ENCODE data around the gene OTUD3. TPM values are rescaled to one million over a fixed set of nuclear protein-coding genes. Genes with fewer than 3 reads are reported as not detected.
A peak's percentile ranks its signal among the peaks of the same experiment; 100 is the strongest.

Gene OTUD3
- total RNA-seq, 1 experiment from 2014 or later = 15.1 TPM

DNA sequence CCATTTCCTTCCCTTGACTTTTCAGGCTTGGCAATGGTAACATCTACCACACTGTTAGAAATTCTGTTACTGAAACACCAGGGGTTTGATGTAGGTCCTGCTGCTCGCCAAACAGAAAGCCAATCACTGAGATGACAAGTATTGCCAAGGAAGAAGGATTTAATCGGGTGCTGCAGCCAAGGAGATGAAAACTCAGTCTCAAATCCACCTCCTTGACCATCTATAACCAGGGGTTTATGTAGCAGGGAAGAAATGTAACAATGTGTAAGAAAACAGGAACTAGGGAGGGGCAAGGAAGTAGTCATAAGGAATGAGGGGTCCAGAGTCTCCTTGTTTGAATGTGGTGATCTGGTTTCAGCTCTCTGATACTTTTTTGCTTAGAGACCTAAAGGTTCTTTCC, 71.9 kb downstream of the OTUD3 start:
- H3K9me3 Mint-ChIP-seq (ENCODE audit: unreplicated experiment) = peaks cover 56% of the 10 kb centered on the region
- BruUV-seq (replicated peaks) = no TSS peak
- peaks cover under 1% of the 10 kb centered on the region; the same call in 1 of the 2 replicates for H3K4me1 ChIP-seq
- no peaks in the 10 kb centered on the region for H3K27me3 Mint-ChIP-seq (ENCODE audit: insufficient read depth, unreplicated experiment)
- POLR2A ChIA-PET = no interaction called here
- H3K4me3 Mint-ChIP-seq (ENCODE audit: unreplicated experiment) = no peak overlapping the region
- no peak overlapping the region for H3K4me3 ChIP-seq (ENCODE audit: low read depth, low read length)
- H3K36me3 Mint-ChIP-seq (ENCODE audit: insufficient read depth, unreplicated experiment) = no peaks in the 10 kb centered on the region
- no peak for DNase-seq
- CTCF ChIA-PET = no interaction called here
- H3K36me3 ChIP-seq (ENCODE audit: control insufficient read depth, insufficient read depth, low read length) = no peaks in the 10 kb centered on the region
- intact Hi-C loops (cut with micrococcal nuclease; ENCODE audit: unreplicated experiment) = no loop called here
- no peaks in the 10 kb centered on the region for H3K27me3 ChIP-seq (replicated peaks; ENCODE audit: control insufficient read depth, insufficient read depth, low read length)
- H3K4me1 Mint-ChIP-seq (ENCODE audit: low read depth, unreplicated experiment) = peaks cover 1% of the 10 kb centered on the region
- TF ChIP-seq, protein P1, sequence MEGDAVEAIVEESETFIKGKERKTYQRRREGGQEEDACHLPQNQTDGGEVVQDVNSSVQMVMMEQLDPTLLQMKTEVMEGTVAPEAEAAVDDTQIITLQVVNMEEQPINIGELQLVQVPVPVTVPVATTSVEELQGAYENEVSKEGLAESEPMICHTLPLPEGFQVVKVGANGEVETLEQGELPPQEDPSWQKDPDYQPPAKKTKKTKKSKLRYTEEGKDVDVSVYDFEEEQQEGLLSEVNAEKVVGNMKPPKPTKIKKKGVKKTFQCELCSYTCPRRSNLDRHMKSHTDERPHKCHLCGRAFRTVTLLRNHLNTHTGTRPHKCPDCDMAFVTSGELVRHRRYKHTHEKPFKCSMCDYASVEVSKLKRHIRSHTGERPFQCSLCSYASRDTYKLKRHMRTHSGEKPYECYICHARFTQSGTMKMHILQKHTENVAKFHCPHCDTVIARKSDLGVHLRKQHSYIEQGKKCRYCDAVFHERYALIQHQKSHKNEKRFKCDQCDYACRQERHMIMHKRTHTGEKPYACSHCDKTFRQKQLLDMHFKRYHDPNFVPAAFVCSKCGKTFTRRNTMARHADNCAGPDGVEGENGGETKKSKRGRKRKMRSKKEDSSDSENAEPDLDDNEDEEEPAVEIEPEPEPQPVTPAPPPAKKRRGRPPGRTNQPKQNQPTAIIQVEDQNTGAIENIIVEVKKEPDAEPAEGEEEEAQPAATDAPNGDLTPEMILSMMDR (IDR thresholded peaks at IDR 0.05; ENCODE audit: insufficient read depth in 1 of 2, low read depth in 1 of 2, low read length in 1 of 2, severe bottlenecking in 1 of 2, unreplicated experiment in 1 of 2) = no peak
- no peak overlapping the region for H3K27ac Mint-ChIP-seq (ENCODE audit: unreplicated experiment)
- H3K9me3 ChIP-seq = no peaks in the 10 kb centered on the region

DNA sequence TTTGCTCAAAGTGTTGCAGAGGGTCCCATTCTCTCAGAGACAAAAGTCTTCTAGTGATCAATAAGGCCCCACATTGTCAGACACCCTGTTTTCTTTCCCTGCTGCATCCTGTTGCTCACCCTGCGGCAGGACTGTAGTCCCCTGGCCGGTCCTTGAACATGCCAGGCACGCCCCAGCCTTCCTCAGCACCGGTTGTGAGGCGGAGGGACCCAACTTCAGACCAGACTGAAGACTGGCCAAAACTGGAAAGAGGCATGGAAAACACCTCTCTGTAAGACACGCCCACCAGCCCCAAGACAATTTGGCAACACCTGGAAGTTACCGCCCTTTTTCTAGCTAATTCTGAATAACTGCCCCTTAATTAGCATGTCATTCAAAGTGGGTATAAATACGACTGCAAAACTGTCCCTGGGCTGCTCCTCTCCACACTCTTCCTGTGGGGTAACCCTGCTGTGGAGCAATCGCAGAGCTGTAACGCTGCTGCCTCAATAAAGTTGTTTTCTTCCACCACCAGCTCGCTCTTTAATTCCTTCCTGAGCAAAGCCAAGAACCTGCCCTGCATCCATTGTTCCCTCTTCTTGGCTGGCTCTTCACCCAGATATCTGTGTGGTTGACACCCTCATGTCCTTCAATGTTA, 73.5 kb downstream of the OTUD3 start:
- no peaks in the 10 kb centered on the region for H3K36me3 ChIP-seq (ENCODE audit: control insufficient read depth, insufficient read depth, low read length)
- intact Hi-C loops (cut with micrococcal nuclease; ENCODE audit: unreplicated experiment) = no loop called here
- no peaks in the 10 kb centered on the region for H3K9me3 ChIP-seq
- CTCF ChIA-PET = no interaction called here
- no peak overlapping the region for H3K4me3 Mint-ChIP-seq (ENCODE audit: unreplicated experiment)
- no peak overlapping the region for H3K27ac Mint-ChIP-seq (ENCODE audit: unreplicated experiment)
- H3K4me1 Mint-ChIP-seq (ENCODE audit: low read depth, unreplicated experiment) = no peaks in the 10 kb centered on the region
- POLR2A ChIA-PET = no interaction called here
- TF ChIP-seq, protein P1 (IDR thresholded peaks at IDR 0.05; ENCODE audit: insufficient read depth in 1 of 2, low read depth in 1 of 2, low read length in 1 of 2, severe bottlenecking in 1 of 2, unreplicated experiment in 1 of 2) = no peak
- H3K4me3 ChIP-seq (ENCODE audit: low read depth, low read length) = no peak overlapping the region
- DNase-seq = no peak
- H3K36me3 Mint-ChIP-seq (ENCODE audit: insufficient read depth, unreplicated experiment) = no peaks in the 10 kb centered on the region
- no peaks in the 10 kb centered on the region for H3K27me3 Mint-ChIP-seq (ENCODE audit: insufficient read depth, unreplicated experiment)
- H3K9me3 Mint-ChIP-seq (ENCODE audit: unreplicated experiment) = peaks cover 56% of the 10 kb centered on the region
- H3K4me1 ChIP-seq = no peaks in the 10 kb centered on the region
- H3K27me3 ChIP-seq (replicated peaks; ENCODE audit: control insufficient read depth, insufficient read depth, low read length) = no peaks in the 10 kb centered on the region
- no TSS peak for BruUV-seq (replicated peaks)

DNA sequence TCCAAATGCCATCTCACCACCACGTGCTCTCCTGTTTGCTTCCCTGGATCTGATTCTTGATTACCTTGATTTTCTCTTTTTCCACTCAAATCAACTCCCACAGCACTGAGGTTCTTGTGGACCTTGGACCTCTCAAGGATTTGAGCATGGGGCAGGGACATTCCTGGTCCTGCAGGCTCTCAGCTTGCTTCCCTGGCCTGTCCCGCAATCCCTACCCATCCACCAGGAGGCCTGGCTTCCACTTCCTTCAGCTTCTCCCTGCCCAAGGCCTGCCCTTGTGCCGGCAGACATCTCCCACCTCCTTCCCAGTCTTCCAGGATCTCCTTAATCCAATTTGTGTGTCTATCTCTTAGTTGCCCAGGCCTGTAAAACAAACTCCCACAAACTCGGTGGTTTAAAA, 75.6 kb downstream of the OTUD3 start:
- H3K36me3 ChIP-seq (ENCODE audit: control insufficient read depth, insufficient read depth, low read length) = no peaks in the 10 kb centered on the region
- H3K27ac Mint-ChIP-seq (ENCODE audit: unreplicated experiment) = no peak overlapping the region
- CTCF ChIA-PET = no interaction called here
- DNase-seq = peak in 1 of 2 experiments; percentile 8
- H3K36me3 Mint-ChIP-seq (ENCODE audit: insufficient read depth, unreplicated experiment) = no peaks in the 10 kb centered on the region
- H3K9me3 ChIP-seq = no peaks in the 10 kb centered on the region
- H3K4me3 ChIP-seq (ENCODE audit: low read depth, low read length) = no peak overlapping the region
- TF ChIP-seq, protein P1 (IDR thresholded peaks at IDR 0.05; ENCODE audit: insufficient read depth in 1 of 2, low read depth in 1 of 2, low read length in 1 of 2, severe bottlenecking in 1 of 2, unreplicated experiment in 1 of 2) = no peak
- no peaks in the 10 kb centered on the region for H3K27me3 ChIP-seq (replicated peaks; ENCODE audit: control insufficient read depth, insufficient read depth, low read length)
- H3K4me1 ChIP-seq = no peaks in the 10 kb centered on the region
- POLR2A ChIA-PET = no interaction called here
- no peaks in the 10 kb centered on the region for H3K27me3 Mint-ChIP-seq (ENCODE audit: insufficient read depth, unreplicated experiment)
- H3K4me1 Mint-ChIP-seq (ENCODE audit: low read depth, unreplicated experiment) = no peaks in the 10 kb centered on the region
- H3K4me3 Mint-ChIP-seq (ENCODE audit: unreplicated experiment) = no peak overlapping the region
- no TSS peak for BruUV-seq (replicated peaks)
- intact Hi-C loops (cut with micrococcal nuclease; ENCODE audit: unreplicated experiment) = no loop called here
- H3K9me3 Mint-ChIP-seq (ENCODE audit: unreplicated experiment) = peaks cover 43% of the 10 kb centered on the region

Data from Caco-2 (cell line).